K562 (cell line): ENCODE data around the gene DPH7. TPM values are rescaled to one million over a fixed set of nuclear protein-coding genes. Genes with fewer than 3 reads are reported as not detected.

Source experiments
- ARHGAP35 ChIP-seq: fragments of 450-650 bp; IDR thresholded peaks from 2 replicates; pipeline ENCODE4 v1.6.1; 2018; ENCODE audit not compliant: partially characterized antibody
- BACH1 ChIP-seq: fragments of 200-800 bp; sonication (Bioruptor generic); IDR thresholded peaks from 2 replicates; pipeline ENCODE4 v1.6.1; 2016; ENCODE audit warnings: missing genetic modification characterization, missing compliant biosample characterization
- CBX8 ChIP-seq: fragments of 200-600 bp; sonication (generic); IDR thresholded peaks from 2 replicates; pipeline ENCODE4 v1.6.1; 2012; ENCODE audit warnings: borderline replicate concordance, mixed run types, low read depth, mild to moderate bottlenecking, moderate library complexity, mixed read lengths, low read length, control low read depth, inconsistent platforms; ENCODE audit not compliant: poor library complexity, severe bottlenecking; ENCODE audit errors: extremely low read depth
- CREM ChIP-seq: IDR thresholded peaks from 2 replicates; pipeline ENCODE4 v1.6.1; 2014; ENCODE audit warnings: antibody characterized with exemption, low read depth
- DMBX1 ChIP-seq: fragments of 250-450 bp; sonication (Bioruptor Pico); IDR thresholded peaks from 2 replicates; pipeline ENCODE4 v1.8.0; 2022; ENCODE audit warnings: inconsistent platforms, mild to moderate bottlenecking, moderate library complexity, borderline replicate concordance
- HIVEP1 ChIP-seq: fragments of 250-450 bp; sonication (Bioruptor Pico); IDR thresholded peaks from 2 replicates; pipeline ENCODE4 v1.4.0; 2020; ENCODE audit warnings: mild to moderate bottlenecking
- HNRNPL ChIP-seq: fragments of 200-400 bp; formaldehyde crosslinking; IDR thresholded peaks from 2 replicates; pipeline ENCODE4 v1.6.1; 2017; ENCODE audit warnings: low read depth, mild to moderate bottlenecking, low read length
- MECOM ChIP-seq: fragments of 250-450 bp; sonication (Bioruptor Pico); IDR thresholded peaks from 2 replicates; pipeline ENCODE4 v1.8.0; 2022; ENCODE audit warnings: inconsistent platforms
- RBM22 ChIP-seq: fragments of 200-400 bp; formaldehyde crosslinking; IDR thresholded peaks from 2 replicates; pipeline ENCODE4 v1.6.1; 2018; ENCODE audit warnings: low read length, low read depth; ENCODE audit not compliant: poor library complexity, severe bottlenecking
- SIN3B ChIP-seq: fragments of 450-650 bp; IDR thresholded peaks from 2 replicates; pipeline ENCODE4 v1.6.1; 2017; ENCODE audit warnings: low read depth, mild to moderate bottlenecking, moderate library complexity
- SIX5 ChIP-seq, 2 experiments: IDR thresholded peaks; 2 replicates each; pipeline ENCODE4 v1.6.1; 2011; ENCODE audit warnings: low read length in 2 of 2, borderline replicate concordance in 1 of 2, low read depth in 1 of 2, mild to moderate bottlenecking in 1 of 2, moderate library complexity in 1 of 2; ENCODE audit not compliant: insufficient read depth in 1 of 2
- SMARCA4 ChIP-seq: fragments of 450-650 bp; IDR thresholded peaks from 2 replicates; pipeline ENCODE4 v1.6.1; 2016
- TBL1XR1 ChIP-seq, 2 experiments: IDR thresholded peaks; 2 replicates each; pipeline ENCODE4 v1.6.1; 2012; ENCODE audit warnings: improper control_type of control experiment in 2 of 2, low read length in 2 of 2, mild to moderate bottlenecking in 1 of 2
- TBP ChIP-seq: optimal IDR thresholded peaks from 2 replicates; pipeline ENCODE3; 2011; ENCODE audit warnings: low read depth, low read length, improper control_type of control experiment
- U2AF1 ChIP-seq: fragments of 200-400 bp; formaldehyde crosslinking; optimal IDR thresholded peaks from 2 replicates; pipeline ENCODE3; 2017; ENCODE audit warnings: mild to moderate bottlenecking, low read depth, low read length, moderate library complexity
- ZEB2 ChIP-seq: fragments of 450-650 bp; IDR thresholded peaks from 2 replicates; pipeline ENCODE4 v1.6.1; 2016
- ZKSCAN1 ChIP-seq: fragments of 150-350 bp; IDR thresholded peaks from 2 replicates; pipeline ENCODE4 v1.6.1; 2016; ENCODE audit warnings: low read depth, low read length
- ZNF232 ChIP-seq: sonication (generic); formaldehyde crosslinking; IDR thresholded peaks from 2 replicates; pipeline ENCODE4 v1.8.0; 2022; ENCODE audit warnings: mild to moderate bottlenecking, missing genetic modification reagents
- ZNF551 ChIP-seq: fragments of 250-450 bp; sonication (Bioruptor Pico); IDR thresholded peaks from 2 replicates; pipeline ENCODE4 v1.5.0; 2021; ENCODE audit warnings: mild to moderate bottlenecking, moderate library complexity
- ZNF778 ChIP-seq: fragments of 450-650 bp; formaldehyde crosslinking; IDR thresholded peaks from 2 replicates; pipeline ENCODE4 v1.4.0; 2020; ENCODE audit warnings: mild to moderate bottlenecking, moderate library complexity
- polyA plus RNA-seq, 8 experiments: library from polyadenylated mRNA; depleted of rRNA in 4 of 8; stranded (reverse) in 5 of 8; unstranded in 3 of 8; fragments of >200 nt; fragmentation: Nextera tagmentation in 2 of 8; fragmentation: Illumina TruSeq in 1 of 8; extraction: Ambion mirVana in 2 of 8; extraction: Trizol in 1 of 8; gene quantifications; 2 replicates each; pipeline versions ENCODE4 v1.2.1 to v1.2.3, GENCODE V29; 2011 to 2014; ENCODE audit warnings: inconsistent platforms in 1 of 8, missing spikeins in 1 of 8
- total RNA-seq, 7 experiments: library from RNA; depleted of rRNA in 6 of 7; stranded (reverse); fragments of >200 nt in 6 of 7; fragmentation: Illumina TruSeq in 2 of 7; extraction: Trizol in 2 of 7; gene quantifications; 2 replicates each; pipeline versions ENCODE4 v1.2.1 to v1.2.3, GENCODE V29; 2011 to 2021; ENCODE audit warnings: low replicate concordance in 1 of 7
- TF ChIP-seq, protein P1 (sequence below): fragments of 250-450 bp; sonication (Bioruptor Pico); IDR thresholded peaks from 2 replicates; pipeline ENCODE4 v1.6.1; 2021; ENCODE audit warnings: mild to moderate bottlenecking
- TF ChIP-seq, protein P2 (sequence below): fragments of 450-650 bp; conservative IDR thresholded peaks from 2 replicates; pipeline ENCODE4 v1.6.1; 2016; ENCODE audit warnings: missing genetic modification characterization, low read depth, mild to moderate bottlenecking, control low read depth, missing compliant biosample characterization
- TF ChIP-seq, protein P3 (sequence below): sonication (generic); formaldehyde crosslinking; IDR thresholded peaks from 2 replicates; pipeline ENCODE4 v1.8.0; 2022; ENCODE audit warnings: mild to moderate bottlenecking, low read depth, missing genetic modification reagents
- TF ChIP-seq, protein P4 (sequence below): fragments of 250-450 bp; sonication (Bioruptor Pico); IDR thresholded peaks from 2 replicates; pipeline ENCODE4 v1.8.0; 2022; ENCODE audit warnings: inconsistent platforms, mild to moderate bottlenecking, moderate library complexity, borderline replicate concordance

The DPH7 gene
- total and polyA plus RNA-seq, 9 of the 15 experiments (the other 6 are each of a cell fraction or from before 2014, with no cell fraction given), result 13.9 to 68.6 (median 41.3) TPM

DNA sequence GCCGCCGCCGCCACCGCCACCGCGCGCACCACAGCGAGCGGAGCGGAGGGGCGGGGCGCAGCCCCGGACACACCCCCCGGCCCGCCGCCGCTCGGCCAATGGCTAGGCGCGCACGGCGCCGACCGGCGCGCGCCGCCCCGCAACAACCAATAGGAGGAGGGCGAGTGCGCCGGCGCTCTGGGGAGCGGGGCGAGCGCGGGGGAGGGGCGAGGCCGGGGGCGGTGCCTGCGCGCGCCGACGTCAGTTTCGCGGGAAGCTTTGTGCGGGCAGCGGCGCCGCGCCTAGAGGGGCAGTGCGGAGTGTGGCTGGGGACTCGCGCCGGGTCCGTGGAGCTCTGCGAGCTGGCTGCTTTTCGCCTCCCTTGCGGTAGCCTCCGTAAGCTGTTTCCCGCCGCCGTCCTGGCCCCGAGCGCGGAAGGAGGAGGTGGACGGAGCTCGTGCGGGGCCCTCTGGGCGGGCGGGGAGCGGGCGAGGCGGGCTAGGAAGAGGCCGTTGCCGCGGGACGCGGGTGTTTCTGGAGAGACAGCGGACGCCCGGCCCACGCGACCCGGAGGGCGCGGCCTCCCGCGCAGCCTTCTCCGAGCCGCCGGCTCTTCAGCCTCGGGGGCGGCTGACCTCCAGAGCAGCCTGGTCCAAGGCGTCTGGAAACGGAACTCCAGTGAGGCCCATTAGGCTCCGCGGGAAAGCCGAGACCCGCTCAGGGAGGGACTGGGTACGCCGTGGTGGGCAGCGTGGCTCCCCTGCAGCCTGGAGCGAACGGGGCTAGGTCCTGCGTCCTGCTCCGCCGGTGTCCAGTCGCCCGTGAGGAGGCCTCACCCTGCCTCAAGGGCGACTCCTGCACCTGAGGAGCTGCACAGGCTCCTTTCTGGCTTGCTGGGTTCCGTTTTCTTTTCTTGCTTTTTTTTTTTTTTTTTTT lies 12.0 kb upstream of the DPH7 start, which contains the start of gene ZMYND19 (continued):
- TF ChIP-seq DMBX1 (CRISPR knock-in tag) (no peak), ARHGAP35 (no peak), TBP (peak; percentile 37), ZNF778 (no peak), ZNF551 (no peak), ZKSCAN1 (no peak), SMARCA4 (no peak), BACH1 (tag) (no peak), RBM22 (no peak), CBX8 (no peak), TBL1XR1 (IDR thresholded peaks at IDR 0.05; ENCODE audit: low read length in 2 of 2) (no peak), ZNF232 (0 out of 2 replicates have a peak, but pooled peaks have one; percentile 51), HNRNPL (no peak), SIX5 (IDR thresholded peaks at IDR 0.05; ENCODE audit: borderline replicate concordance in 1 of 2, insufficient read depth in 1 of 2, low read depth in 1 of 2, low read length in 2 of 2) (no peak), U2AF1 (peak; percentile 71), HIVEP1 (CRISPR knock-in tag) (no peak), ZEB2 (no peak), SIN3B (no peak), CREM (peak; percentile 94), MECOM (CRISPR knock-in tag) (no peak)
- TF ChIP-seq, protein P1, sequence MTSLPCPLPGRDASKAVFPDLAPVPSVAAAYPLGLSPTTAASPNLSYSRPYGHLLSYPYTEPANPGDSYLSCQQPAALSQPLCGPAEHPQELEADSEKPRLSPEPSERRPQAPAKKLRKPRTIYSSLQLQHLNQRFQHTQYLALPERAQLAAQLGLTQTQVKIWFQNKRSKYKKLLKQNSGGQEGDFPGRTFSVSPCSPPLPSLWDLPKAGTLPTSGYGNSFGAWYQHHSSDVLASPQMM, result no peak
- TF ChIP-seq, protein P2, sequence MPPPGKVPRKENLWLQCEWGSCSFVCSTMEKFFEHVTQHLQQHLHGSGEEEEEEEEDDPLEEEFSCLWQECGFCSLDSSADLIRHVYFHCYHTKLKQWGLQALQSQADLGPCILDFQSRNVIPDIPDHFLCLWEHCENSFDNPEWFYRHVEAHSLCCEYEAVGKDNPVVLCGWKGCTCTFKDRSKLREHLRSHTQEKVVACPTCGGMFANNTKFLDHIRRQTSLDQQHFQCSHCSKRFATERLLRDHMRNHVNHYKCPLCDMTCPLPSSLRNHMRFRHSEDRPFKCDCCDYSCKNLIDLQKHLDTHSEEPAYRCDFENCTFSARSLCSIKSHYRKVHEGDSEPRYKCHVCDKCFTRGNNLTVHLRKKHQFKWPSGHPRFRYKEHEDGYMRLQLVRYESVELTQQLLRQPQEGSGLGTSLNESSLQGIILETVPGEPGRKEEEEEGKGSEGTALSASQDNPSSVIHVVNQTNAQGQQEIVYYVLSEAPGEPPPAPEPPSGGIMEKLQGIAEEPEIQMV (tag), result no peak
- TF ChIP-seq, protein P3, sequence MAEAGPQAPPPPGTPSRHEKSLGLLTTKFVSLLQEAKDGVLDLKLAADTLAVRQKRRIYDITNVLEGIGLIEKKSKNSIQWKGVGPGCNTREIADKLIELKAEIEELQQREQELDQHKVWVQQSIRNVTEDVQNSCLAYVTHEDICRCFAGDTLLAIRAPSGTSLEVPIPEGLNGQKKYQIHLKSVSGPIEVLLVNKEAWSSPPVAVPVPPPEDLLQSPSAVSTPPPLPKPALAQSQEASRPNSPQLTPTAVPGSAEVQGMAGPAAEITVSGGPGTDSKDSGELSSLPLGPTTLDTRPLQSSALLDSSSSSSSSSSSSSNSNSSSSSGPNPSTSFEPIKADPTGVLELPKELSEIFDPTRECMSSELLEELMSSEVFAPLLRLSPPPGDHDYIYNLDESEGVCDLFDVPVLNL, result peak; percentile 70; the same call in 1 of the 2 replicates
- TF ChIP-seq, protein P4, sequence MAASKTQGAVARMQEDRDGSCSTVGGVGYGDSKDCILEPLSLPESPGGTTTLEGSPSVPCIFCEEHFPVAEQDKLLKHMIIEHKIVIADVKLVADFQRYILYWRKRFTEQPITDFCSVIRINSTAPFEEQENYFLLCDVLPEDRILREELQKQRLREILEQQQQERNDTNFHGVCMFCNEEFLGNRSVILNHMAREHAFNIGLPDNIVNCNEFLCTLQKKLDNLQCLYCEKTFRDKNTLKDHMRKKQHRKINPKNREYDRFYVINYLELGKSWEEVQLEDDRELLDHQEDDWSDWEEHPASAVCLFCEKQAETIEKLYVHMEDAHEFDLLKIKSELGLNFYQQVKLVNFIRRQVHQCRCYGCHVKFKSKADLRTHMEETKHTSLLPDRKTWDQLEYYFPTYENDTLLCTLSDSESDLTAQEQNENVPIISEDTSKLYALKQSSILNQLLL, result no peak
